Measurements from ENCODE around the gene OR8D1.
"Not testable (repeated sequence)": the region's sequence is repeated elsewhere in the genome, so short reads cannot be mapped to it uniquely, and the experiment has no call there.

The OR8D1 gene

GRCh38 chr11:124285610-124286344 is 28.0 kb downstream of the OR8D1 start:
- DNase-seq (ENCODE audit: low spot score) = no peak

- DNase-seq (ENCODE audit: low spot score) = no peak
These were observed 35.5 kb downstream of the OR8D1 start for GRCh38 chr11:124278261-124278660.

- DNase-seq (ENCODE audit: low spot score) = no peak
These were observed 35.9 kb downstream of the OR8D1 start for GRCh38 chr11:124277804-124278203.

- DNase-seq (ENCODE audit: low spot score) = no peak
These were observed 36.5 kb downstream of the OR8D1 start for GRCh38 chr11:124277207-124277606.

GRCh38 chr11:124276081-124276480 is 37.7 kb downstream of the OR8D1 start:
- no peak for DNase-seq (ENCODE audit: low spot score)

GRCh38 chr11:124274000-124274399 is 39.7 kb downstream of the OR8D1 start:
- no peak for DNase-seq (ENCODE audit: low spot score)

GRCh38 chr11:124270886-124271285 is 42.9 kb downstream of the OR8D1 start:
- not testable (repeated sequence) for DNase-seq (ENCODE audit: low spot score)

- not testable (repeated sequence) for DNase-seq (ENCODE audit: low spot score)
These were observed 48.7 kb downstream of the OR8D1 start for GRCh38 chr11:124265041-124265440.

- no peak for DNase-seq (ENCODE audit: low spot score)
These were observed 57.7 kb downstream of the OR8D1 start, which contains the start of gene OR8G5 for GRCh38 chr11:124256076-124256475. TSS of gene OR8G5 (plus strand) at chr11:124256376. CDS start at chr11:124264932, 8,556 bp downstream.

Measured in LoVo (cell line).